Measurements from ENCODE around the gene FOXD4L6.
"Not testable (repeated sequence)": the region's sequence is repeated elsewhere in the genome, so short reads cannot be mapped to it uniquely, and the experiment has no call there.

The FOXD4L6 gene

DNA sequence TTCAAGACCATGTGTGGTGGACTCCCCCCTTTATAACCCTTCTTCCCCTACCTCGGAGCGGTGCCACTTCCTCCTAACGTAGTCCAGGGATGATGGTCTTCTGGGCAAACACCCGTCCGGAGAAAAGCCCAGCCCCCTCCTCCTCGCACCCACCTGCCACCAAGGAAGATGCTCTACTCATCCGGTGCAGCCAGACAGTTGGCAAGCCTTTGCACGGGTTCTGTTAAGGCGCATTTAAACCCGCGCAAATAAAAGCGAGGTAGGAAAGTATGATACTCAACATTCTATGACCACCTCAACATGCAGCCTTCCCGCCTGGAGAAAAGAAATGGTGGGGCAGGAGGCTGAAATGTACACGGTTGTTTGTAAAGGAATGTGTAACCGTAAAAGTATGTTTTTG lies at the start of gene FOXD4L6:
Gene FOXD4L6, minus strand, starts transcription at position 101 of the 400 bp plus-strand sequence. CDS start 298 bp downstream, outside the sequence.
- not testable (repeated sequence) for DNase-seq (ENCODE audit: low read depth)

DNA sequence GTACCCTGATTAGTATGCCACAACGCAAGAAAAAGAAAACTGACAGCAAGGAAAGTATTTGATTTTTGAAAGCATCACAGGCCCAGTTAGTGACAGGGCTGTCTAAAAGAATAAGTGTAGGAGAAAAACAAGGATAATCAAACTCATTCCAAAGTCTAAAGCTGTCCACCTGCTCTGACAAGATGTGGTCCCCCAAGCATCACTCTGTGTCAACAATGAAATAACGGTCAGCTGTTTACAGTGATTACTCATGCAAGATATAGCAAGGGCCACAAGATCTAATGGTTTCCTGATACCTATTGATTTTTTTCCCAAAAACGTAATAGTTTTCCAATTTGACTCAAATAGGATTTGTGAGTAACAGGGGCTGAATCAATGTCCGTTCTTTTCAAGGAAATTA lies 46.5 kb upstream of the FOXD4L6 start:
- DNase-seq (ENCODE audit: low read depth) = not testable (repeated sequence)

DNA sequence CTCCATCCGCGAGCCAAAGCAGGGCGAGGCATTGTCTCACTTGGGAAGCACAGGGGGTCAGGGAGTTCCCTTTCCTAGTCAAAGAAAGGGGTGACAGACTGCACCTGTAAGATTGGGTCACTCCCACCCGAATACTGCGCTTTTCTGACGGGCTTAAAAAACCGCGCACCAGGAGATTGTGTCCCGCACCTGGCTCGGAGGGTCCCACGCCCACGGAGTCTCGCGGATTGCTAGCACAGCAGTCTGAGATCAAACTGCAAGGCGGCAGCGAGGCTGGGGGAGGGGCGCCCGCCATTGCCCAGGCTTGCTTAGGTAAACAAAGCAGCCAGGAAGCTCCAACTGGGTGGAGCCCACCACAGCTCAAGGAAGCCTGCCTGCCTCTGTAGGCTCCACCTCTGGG lies 21.6 kb upstream of the FOXD4L6 start:
- not testable (repeated sequence) for DNase-seq (ENCODE audit: low read depth)

DNA sequence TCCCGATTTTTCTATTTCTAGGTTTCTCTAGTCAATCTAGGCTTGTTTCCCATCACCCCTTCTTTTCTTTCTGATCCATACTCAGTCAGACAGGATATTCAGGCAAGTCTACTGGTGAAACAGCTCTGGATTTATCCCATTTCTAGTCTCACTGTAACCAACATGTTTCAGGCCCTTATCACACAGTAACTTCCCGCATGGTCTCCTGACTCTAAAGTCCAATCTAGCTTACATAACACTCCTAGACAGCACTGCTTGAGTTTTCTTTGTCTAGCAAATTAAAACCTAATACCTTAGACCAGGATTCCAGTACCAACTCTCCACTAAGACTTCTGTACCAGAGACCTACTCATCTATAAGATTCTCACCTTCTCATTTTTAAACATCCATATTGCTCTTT lies 13.4 kb upstream of the FOXD4L6 start:
- DNase-seq (ENCODE audit: low read depth) = not testable (repeated sequence)

DNA sequence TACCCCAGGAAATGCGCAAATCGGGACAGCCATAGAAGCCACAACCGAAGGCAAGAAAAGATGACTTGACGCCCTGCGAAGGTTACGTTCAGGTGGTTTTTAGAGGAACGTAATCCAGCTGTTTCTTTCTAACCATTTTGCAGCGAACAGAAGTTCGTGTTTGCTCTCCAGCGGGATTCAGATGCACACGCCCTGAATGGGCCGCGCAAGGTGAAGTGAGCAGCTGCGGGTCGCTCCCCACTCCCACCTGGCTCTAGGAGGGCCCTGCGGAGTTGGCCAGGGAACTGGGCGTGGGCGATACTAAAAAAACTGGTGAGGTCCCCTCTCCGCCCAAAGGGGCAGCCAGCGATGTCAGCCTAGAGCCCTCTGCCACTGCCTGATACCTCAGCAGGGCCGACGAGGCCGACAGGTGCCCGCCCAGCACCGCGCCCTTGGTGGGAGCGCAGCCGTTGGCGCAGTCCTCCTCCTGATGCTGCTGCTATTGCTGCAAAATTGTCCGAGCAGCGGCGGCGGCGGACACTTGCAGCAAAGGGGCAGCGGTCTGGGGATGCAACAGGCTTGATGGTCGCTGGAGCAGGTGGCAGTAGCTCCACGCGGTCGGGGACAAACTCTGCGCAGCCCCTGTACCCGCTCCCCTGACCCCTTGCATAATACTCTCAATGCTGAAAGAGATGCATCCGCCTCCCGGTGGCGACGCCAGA lies 1.6 kb downstream of the FOXD4L6 start:
- DNase-seq (ENCODE audit: low read depth) = not testable (repeated sequence)

DNA sequence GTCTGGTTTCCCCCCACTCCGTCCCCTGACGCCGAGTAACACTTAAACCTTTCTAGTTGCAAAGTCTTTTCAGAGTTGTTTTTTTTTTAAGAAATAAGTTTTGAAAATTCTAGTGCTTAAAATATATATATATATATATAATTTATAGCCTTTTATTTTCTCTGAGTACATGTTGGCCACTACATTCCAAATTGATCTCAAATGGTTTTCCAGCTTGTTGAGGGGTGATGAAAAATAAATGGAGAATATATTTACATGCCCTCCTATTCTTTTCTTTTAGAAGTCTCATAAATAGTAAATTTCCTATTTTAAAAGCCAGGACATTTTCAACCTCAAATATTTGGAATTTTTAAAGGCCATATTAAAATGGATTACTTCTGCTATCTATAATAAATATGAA lies 2.5 kb downstream of the FOXD4L6 start:
- not testable (repeated sequence) for DNase-seq (ENCODE audit: low read depth)

DNA sequence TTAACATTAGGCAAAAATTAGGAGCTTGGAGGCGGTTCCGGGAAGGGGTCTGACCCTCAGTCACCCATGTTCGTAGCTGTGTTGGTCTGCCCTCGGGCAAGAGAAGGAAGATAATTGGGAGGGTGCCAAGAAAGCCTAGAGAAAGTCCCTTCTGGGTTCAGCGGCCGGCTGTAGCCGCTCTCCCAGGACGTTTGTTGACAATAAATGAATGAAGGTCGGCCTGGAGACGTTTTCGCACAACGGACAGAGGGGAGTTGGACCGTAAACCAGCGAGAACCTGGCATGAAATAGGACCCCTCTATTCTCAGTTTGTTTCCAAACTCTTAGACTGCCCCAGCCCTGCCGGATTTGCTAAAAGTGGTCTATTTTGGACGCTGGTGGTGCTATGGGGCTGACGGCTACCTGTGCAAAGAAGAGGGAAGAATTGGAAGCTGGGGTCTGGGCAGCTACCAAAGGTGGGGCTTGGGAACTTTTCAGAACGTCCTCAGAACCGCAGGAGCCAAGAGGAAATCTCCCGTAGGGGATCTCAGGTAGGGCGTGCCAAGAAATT lies 3.3 kb downstream of the FOXD4L6 start:
- DNase-seq (ENCODE audit: low read depth) = not testable (repeated sequence)

DNA sequence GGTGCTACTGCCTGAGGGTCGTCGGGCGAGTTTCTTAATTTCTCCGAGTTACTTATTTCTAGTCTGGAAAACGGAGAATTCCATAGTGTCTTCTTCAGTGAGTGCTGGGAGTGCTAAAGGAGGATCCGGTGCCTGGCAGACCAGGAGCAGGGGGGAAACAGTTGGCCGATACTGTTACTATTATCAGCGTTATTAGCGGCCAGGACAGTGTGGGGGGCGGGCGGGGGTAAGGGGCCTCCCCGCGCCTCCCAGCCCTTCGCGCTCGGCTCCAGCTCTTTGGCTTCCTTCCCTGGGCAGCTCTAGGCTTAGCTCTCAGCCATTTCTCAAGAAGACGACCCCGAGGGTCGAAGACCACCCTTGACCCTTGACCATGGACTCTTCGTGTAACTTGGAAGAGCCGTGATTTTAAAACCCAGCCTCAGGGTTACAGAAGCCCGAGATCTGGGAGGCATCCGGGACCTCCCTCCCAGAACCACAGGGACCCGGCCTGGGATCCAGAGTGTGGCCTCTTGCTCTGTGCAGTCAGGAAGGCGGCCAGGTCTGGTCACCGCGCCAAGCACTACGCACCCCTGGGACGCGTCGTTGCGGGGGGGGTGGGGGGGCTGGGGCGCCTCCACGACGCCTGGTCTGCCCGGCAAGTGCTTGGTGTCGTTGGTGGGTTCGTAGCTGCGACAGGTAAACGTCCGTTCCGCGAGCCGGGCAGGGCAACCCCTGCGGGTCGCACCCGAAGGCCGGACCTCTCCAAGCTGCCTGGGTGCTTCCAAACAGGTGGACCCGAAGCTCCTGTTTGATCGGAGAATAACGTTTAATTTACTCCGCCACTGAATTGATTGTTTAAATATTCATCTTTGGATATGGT lies 4.0 kb downstream of the FOXD4L6 start:
- not testable (repeated sequence) for DNase-seq (ENCODE audit: low read depth)

DNA sequence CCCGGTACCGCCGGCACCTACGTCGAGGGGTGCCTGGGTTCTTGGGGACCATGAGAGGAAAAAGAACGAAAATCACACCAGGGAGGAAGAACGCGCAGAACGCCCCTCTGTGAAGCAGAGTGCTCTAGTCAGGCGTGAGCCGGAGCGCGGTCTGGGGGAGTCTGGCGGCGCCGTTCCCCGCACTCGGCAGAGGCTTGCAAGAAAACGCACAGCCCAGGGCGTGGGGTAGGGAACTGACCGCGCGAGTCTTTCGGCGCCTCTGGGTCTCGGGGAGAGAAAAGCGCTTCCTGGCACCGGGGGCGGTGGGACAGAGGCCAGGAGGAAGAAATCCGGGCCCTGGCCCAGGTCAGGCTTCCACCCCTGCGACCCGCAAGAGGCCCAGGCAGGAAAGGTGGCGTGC lies 4.7 kb downstream of the FOXD4L6 start:
- not testable (repeated sequence) for DNase-seq (ENCODE audit: low read depth)

DNA sequence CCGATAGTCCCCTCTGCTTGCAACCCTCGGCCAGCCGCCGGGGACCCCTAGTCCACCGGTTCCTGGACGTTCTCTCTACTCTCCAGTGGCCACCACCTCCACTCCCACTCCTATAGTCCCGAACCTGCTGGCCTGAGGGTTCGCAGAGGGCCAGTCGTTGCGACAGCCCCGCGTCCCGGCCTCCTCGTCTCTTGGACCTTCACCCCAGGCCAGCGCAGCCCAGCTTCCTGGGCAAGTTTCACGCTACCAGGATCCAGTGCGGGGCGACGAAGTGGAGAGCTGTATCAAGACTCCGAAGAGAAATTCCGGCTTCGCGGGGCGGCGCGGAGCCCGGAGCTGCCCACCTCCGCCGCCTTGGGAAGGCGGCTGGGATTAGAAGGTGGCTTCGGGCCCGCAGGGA lies 5.1 kb downstream of the FOXD4L6 start:
- not testable (repeated sequence) for DNase-seq (ENCODE audit: low read depth)

DNA sequence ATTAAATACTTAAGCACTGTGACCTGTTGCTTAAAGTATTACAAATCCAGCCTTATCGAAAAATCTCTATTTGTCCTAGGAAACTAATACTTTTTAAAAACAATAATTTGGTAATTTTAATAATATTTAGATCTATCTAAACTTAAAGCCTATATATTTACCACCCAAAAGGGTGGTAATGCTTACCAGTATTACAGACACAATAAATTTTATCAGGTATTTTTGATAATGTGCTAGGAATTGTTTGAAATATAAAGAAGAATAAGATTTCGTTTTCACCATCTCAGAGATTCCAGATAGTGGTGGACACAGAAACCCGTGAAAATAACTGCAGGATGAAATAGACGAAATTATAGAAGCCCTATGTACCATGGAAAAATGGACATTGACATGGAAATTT lies 7.8 kb downstream of the FOXD4L6 start:
- not testable (repeated sequence) for DNase-seq (ENCODE audit: low read depth)

DNA sequence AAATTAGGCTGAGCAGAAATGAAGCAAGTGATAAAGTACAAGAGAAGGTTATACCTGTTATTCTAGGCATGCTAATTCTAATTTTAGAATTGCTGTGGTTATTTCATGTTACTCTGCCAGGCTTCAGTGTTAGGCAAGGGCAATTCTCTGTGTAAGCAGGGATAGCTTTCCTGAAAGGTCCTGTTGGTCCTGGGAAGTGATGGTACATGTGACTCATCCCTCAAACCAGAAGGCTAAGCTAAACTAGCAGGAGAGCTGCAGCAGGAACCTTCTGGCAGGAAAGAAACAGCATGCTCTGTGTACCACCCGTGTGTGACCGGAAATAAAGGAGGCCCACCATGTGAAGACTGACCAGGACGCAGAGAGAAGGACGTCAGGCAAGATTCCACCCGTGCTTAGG lies 8.8 kb downstream of the FOXD4L6 start:
- DNase-seq (ENCODE audit: low read depth) = not testable (repeated sequence)

DNA sequence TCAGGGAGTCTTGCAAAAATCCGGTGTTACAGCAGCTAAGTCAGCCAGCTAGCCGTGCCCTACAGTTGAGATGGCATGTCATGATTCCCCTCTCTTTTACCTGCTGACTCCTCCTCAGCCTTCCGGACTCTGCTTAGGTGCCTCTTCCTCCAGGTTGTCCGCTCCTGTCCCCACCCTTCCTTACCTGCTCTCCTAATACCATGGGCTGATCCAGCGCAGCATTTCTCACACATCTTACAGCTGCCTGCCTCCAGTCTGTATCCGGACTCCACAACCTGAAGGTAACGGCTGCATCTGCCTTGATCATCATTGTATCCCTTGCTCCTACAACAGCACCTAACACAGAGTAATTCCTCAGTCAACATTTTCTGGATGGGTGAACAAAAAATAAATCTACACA lies 9.2 kb downstream of the FOXD4L6 start:
- not testable (repeated sequence) for DNase-seq (ENCODE audit: low read depth)

DNA sequence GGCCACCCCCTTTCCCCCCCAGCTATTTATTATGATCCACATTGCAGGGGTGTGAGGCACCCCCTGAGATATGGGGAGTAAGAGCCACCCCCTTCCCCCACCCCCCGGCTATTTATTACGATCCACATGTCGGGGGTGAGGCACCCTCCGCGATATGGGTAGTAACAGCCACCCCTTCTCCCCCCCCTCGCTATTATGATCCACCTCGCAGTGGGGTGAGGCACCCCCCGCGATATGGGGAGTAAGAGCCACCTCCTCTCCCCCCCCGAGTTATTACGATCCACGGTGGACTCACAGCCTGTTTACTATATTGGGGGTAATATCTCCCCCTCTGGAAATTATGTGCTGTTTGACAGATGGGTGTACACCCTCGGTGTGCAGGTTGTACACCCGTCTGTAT lies 15.1 kb downstream of the FOXD4L6 start:
- DNase-seq (ENCODE audit: low read depth) = not testable (repeated sequence)

DNA sequence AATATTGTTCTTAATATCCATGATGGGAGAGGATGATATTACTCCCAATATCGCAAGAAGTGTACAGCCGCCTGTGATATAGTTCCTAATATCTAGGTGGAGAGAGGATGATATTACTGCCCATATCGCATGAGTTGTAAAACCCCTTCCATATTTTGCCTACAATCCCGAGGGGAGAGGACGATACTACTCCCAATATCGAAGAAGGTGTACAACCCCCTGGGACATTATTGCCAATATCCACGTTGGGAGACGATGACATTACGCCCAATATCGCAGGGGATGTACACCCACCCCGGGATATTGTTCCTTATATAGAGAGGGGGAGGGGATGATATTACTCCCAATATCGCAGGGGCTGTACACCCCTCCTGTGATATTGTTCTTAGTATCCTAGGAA lies 17.1 kb downstream of the FOXD4L6 start:
- DNase-seq (ENCODE audit: low read depth) = not testable (repeated sequence)

DNA sequence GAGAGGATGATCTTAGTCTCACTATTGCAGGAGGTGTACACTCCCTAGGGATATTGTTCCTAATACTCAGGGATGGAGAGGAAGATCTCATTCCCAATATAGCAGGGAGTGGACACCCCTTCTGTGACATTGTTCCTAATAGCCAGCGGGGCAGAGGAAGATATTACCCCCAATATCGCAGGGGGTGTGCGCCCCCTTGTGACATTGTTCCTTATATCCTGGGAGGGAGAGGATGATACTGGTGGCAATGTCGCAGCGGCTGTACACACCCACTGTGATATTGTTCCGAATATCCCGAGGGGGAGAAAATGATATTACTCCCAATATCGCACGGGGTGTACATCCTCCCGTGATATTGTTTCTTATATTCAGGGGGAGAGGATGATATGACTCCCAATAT lies 17.6 kb downstream of the FOXD4L6 start:
- DNase-seq (ENCODE audit: low read depth) = not testable (repeated sequence)

DNA sequence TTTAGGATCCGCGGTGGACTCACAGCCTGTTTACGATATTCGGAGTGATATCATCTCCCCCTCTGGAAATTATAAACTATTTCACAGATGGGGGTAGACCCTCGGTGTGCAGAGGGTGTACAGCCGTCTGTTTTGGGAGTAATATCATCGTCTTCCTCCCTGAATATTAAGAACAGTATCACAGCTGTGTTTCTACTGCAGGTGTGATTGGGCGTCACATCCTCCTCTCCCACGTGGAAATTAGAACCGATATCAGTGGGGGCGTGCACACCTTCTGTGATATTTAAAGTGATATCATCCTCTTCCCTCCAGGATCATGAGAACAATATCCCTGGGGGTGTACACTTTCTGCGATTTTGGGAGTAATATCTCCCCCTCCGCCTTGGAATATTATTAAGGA lies 19.2 kb downstream of the FOXD4L6 start:
- not testable (repeated sequence) for DNase-seq (ENCODE audit: low read depth)

DNA sequence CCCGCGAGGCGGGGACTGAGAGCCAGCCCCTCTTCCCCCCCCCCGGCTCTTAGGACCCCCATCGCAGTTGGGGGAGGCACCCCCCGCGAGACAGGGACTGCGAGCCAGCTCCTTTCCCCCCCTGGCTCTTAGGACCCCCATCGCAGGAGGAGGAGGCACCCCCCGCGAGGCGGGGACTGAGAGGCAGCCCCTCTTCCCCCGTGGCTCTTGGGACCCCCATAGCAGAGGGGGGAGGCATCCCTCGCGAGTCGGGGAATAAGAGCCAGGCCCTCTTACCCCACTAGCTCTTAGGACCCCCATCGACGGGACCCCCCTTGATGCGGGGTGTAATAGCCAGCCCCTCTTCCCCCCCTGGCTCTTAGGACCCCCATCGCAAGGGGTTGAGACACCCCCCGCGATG lies 19.7 kb downstream of the FOXD4L6 start:
- not testable (repeated sequence) for DNase-seq (ENCODE audit: low read depth)

DNA sequence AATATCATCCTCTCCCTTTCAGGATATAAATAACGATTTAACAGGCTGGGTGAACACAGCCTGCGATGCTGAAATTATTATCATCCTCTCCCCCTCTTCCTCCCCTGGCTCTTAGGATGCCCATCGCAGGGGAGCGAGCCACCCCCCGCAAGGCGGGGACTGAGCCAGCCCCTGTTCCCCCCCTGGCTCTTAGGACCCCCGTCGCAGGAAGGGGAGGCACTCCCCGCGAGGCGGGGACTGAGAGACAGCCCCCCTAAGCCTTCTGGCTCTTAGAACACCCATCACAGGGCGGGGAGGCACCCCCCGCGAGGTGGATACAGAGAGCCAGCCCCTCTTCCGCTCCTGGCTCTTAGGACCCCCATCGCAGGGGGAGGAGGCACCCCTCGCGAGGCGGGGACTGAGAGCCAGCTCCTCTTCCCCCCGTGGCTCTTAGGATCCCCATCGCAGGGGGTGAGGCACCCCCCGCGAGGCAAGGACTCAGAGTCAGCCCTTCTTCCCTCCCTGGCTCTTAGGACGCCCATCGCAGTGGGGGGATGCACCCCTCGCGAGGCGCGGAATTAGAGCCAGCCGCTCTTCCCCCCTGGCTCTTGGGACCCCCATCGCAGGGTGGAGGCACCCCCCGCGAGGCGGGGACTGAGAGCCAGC lies 21.9 kb downstream of the FOXD4L6 start:
- not testable (repeated sequence) for DNase-seq (ENCODE audit: low read depth)

DNA sequence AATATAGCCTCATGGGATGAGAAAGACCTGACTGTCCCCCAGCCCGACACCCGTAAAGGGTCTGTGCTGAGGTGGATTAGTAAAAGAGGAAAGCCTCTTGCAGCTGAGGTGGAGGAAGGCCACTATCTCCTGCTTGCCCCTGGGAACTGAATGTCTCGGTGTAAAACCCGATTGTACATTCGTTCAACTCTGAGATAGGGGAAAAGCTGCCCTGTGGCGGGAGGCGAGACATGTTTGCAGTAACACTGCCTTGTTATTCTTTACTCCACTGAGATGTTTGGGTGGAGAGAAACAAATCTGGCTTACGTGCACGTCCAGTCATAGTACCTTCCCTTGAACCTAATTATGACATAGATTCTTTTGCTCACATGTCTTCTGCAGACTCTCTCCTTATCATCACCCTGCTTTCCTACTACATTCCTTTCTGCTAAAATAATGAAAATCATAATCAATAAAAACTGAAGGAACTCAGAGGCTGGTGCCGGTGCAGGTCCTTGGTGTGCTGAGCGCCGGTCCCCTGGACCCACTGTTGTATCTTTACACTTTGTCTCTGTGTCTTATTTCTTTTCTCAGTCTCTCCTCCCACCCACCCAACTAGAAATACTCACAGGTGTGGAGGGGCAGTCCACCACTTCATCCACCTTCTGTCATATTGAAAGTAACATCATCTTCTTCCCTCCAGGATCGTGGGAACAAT lies 22.8 kb downstream of the FOXD4L6 start:
- DNase-seq (ENCODE audit: low read depth) = not testable (repeated sequence)

DNA sequence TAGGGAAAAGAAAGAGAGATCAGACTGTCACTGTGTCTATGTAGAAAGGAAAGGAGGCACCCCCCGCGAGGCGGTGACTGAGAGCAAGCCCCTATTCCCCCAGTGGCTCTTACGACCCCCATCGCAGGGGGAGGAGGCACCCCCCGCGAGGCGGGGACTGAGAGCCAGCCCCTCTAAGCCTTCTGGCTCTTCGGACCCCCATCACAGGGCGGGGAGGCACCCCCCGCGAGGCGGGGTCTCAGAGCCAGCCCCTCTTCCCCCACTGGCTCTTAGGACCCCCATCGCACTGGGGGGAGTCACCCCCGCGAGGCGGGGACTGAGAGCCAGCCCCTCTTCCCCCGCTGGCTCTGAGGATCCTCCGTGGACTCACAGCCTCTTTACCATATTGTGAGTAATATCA lies 23.9 kb downstream of the FOXD4L6 start:
- not testable (repeated sequence) for DNase-seq (ENCODE audit: low read depth)

DNA sequence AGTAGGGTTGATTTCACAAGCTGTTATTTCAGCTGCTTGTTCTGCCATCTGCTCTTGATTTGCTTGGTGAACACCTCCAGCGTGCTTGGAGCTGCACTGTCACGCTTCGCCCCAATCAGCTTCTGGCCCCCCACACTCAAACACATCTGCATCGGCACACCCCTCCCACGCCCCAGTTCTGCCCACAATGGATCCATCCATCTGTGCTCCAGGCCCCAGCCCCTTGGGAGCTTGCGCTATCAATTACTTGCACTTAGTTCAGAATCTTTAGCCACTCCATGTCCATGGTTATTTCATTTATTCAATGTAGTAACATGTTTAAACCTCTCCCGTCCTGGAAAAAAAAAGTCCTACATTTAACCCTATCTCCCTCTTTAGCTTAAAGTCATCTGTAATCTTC lies 28.0 kb downstream of the FOXD4L6 start:
- not testable (repeated sequence) for DNase-seq (ENCODE audit: low read depth)

Measured in activated T-cell treated with anti-CD3 and anti-CD28 coated beads for 48 hours (primary cell).